SK-N-SH (cell line): Measurements from ENCODE around the gene AHSG.

Experiments
- EP300 ChIP-seq, 2 experiments: IDR thresholded peaks; 2 replicates each; pipeline versions ENCODE4 v1.4.0 to v1.6.1; 2012; ENCODE audit warnings: borderline replicate concordance in 1 of 2, low read depth in 1 of 2, low read length in 1 of 2
- EZH2phosphoT487 ChIP-seq: fragments of 200-600 bp; sonication (generic); IDR thresholded peaks from 2 replicates; pipeline ENCODE4 v1.6.1; 2017; ENCODE audit warnings: low read depth, mixed run types, mild to moderate bottlenecking, antibody characterized with exemption, moderate library complexity, borderline replicate concordance
- GABPA ChIP-seq: IDR thresholded peaks from 2 replicates; pipeline ENCODE4 v1.4.0; 2012; ENCODE audit warnings: low read depth, mild to moderate bottlenecking
- MEF2A ChIP-seq: IDR thresholded peaks from 2 replicates; pipeline ENCODE4 v1.4.0; 2012; ENCODE audit warnings: low read depth, borderline replicate concordance
- RAD21 ChIP-seq: IDR thresholded peaks from 2 replicates; pipeline ENCODE4 v1.6.1; 2012; ENCODE audit warnings: mild to moderate bottlenecking, low read length
- SIN3A ChIP-seq: IDR thresholded peaks from 2 replicates; pipeline ENCODE4 v1.6.1; 2012; ENCODE audit warnings: low read depth, mild to moderate bottlenecking, low read length, moderate library complexity, borderline replicate concordance
- TF ChIP-seq, protein P1 (sequence below): IDR thresholded peaks from 2 replicates; pipeline ENCODE4 v1.4.0; 2012; ENCODE audit warnings: low read depth, borderline replicate concordance
- TF ChIP-seq, protein P2 (sequence below): fragments of 200-600 bp; sonication (generic); IDR thresholded peaks from 2 replicates; pipeline ENCODE4 v1.6.1; 2017; ENCODE audit warnings: antibody characterized with exemption, mild to moderate bottlenecking, moderate library complexity

DNA sequence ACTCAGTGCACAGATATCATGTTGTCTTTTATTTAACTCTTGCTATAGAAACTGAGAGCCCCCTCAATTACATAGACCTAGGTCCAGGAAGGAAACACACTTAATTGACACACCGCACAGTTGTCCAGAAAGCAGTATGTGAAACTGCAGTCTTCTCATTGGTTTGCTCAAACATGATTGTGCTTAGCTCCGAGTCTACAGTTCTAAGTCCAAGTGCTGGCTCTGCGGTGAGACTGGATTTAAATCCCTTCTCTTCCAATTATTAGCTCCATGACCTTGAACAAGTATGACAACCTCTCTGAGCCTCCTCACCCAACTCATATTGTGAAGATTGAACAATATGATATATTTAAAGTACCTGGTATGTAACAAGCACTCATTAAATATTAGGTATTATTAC, 19.0 kb upstream of the AHSG start:
- TF ChIP-seq, protein P1, sequence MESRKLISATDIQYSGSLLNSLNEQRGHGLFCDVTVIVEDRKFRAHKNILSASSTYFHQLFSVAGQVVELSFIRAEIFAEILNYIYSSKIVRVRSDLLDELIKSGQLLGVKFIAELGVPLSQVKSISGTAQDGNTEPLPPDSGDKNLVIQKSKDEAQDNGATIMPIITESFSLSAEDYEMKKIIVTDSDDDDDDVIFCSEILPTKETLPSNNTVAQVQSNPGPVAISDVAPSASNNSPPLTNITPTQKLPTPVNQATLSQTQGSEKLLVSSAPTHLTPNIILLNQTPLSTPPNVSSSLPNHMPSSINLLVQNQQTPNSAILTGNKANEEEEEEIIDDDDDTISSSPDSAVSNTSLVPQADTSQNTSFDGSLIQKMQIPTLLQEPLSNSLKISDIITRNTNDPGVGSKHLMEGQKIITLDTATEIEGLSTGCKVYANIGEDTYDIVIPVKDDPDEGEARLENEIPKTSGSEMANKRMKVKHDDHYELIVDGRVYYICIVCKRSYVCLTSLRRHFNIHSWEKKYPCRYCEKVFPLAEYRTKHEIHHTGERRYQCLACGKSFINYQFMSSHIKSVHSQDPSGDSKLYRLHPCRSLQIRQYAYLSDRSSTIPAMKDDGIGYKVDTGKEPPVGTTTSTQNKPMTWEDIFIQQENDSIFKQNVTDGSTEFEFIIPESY, result no peak
- TF ChIP-seq, protein P2, sequence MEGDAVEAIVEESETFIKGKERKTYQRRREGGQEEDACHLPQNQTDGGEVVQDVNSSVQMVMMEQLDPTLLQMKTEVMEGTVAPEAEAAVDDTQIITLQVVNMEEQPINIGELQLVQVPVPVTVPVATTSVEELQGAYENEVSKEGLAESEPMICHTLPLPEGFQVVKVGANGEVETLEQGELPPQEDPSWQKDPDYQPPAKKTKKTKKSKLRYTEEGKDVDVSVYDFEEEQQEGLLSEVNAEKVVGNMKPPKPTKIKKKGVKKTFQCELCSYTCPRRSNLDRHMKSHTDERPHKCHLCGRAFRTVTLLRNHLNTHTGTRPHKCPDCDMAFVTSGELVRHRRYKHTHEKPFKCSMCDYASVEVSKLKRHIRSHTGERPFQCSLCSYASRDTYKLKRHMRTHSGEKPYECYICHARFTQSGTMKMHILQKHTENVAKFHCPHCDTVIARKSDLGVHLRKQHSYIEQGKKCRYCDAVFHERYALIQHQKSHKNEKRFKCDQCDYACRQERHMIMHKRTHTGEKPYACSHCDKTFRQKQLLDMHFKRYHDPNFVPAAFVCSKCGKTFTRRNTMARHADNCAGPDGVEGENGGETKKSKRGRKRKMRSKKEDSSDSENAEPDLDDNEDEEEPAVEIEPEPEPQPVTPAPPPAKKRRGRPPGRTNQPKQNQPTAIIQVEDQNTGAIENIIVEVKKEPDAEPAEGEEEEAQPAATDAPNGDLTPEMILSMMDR, result no peak
- TF ChIP-seq SIN3A (no peak), MEF2A (no peak), EZH2phosphoT487 (no peak), EP300 (IDR thresholded peaks at IDR 0.05; ENCODE audit: borderline replicate concordance in 1 of 2, low read depth in 1 of 2, low read length in 1 of 2) (no peak), RAD21 (no peak), GABPA (no peak)
